CD4-positive, alpha-beta T cell treated with Interleukin-12 subunit alpha and Interleukin-12 subunit beta, for 1 hour (primary cell): ENCODE data around the gene NOC4L.
A peak's percentile ranks its signal among the peaks of the same experiment; 100 is the strongest.
"Not testable (repeated sequence)": the region's sequence is repeated elsewhere in the genome, so short reads cannot be mapped to it uniquely, and the experiment has no call there.

ENCODE experiments used
- DNase-seq: peaks from one replicate; pipeline ENCODE4 v3.0.0-alpha.2; 2020

The NOC4L gene

DNA sequence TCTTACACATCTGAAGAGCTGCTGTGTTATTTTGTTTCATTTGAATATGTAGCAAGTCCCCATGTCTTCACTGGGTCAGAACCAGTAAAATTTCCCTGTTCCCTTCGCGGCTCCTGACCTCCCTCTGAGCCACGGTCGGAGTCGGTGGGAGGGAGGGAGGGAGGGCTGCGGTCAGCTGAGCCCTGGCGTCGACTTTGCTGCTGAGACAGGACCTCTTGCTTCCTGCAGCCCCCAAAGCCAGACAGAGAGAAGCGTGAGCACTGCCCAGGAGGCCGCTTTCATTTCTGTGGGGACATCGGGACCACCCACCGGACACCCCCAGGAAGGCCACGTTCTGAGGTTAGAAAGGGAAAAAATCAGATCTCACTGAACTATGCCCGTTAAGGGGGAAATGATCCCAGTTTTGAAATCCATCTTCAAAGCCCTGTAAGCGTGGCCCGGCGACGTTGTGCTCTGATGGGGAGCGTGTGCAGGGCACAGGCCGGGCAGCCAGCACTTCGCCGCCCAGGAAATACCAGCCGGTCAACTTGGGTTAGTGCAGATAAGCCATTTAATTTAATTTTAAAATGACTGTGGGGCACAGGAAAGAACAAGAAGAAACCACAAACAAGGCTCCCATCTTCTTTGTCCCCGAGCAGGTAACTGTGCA lies 42.1 kb downstream of the NOC4L start:
- DNase-seq: no peak

DNA sequence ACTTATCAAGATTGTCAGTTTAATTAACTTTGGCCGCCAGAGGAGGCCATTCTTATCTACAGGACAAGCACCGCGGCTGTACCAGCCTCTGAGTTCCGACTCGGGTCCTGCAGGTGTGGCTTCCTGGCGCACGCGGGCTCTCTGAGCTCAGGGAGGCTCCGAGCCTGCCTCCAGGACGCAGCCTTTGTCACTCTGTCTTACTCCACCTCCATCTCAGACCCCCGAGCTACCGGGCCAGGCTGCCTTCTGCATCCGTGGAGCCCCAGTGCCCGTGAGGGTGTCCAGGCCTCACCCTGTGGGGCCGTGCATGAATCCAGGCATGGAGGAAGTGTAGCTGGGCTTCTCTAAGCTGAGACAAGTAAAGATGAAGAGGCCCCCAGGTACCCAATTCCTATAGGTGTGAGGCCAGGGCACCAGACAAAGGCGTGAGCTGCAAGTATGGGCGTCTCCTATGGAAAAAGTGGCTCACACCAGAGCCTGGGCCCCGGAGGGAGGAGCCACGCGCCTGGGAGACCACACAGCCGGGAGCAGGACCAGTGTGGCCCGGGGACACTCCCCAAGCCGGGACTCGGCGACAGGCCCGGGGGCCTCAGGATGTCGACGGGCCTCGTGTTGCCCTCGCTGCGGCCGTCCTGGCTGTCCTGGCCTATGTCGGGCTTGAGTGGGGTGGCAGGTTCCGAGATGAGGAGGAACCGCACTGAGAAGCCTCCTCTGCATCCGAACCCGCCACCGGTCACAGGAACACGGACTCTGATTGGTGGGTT lies 42.8 kb downstream of the NOC4L start:
- no peak for DNase-seq

DNA sequence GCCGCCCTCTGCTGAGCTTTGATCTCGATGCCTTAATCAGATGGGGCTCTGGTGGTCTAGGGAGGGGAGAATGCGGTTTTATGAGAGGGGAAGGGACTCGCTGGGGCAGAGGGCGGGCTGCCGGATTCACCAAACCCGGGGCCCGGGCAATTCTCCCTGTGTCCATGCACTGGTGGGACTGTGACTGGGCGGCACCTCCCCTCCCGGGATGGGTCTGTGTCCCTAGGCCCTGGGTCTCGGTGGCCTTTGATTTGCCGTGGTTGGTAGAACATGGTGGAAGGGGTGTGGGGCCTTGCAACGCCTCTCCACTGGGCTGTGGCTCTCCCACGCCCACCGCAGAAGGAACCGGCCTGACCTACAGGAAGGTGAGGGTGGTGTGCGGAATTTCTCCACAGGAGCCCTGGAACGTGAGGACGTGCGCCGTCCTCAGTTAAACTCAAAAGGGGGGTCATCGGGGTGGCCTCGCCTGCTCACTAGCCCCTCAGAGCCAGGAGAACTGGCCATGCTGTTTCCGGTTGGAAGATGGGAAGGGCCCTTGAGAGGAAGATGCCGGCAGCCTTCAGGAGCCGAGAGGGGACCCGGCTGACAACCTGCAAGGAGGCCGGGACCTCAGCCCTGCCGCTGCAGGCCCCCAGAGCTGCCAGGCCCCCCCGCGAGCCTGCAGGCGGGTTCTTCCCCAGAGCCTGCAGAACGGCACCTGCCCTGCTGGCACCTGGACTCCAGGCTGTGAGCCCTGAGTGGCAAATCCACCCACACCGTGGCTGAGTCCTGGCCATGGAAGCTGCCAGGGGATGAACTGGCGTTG lies 43.6 kb downstream of the NOC4L start:
- DNase-seq: no peak

DNA sequence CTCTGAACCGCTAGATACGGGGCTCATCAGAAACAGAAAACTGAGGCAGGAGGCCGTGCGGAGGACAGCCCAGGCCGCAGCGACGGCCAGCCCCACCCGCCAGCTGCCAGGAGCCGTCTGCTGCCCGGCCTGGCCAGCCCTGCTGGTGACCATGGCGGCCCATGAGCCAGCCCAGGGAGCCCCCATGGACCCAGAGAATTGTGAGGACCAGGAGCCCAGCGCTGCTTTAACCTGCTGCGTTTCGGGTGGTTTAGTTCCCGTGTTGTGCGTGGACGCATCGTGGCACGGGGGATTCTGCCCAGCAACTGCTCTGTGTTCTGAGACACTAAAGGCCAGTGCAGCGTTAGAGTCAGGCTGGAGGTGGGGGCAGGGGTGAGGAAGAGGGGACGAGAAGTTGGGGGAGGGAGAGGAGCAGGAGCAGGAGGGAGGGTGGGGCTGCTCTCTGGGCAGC lies 44.2 kb downstream of the NOC4L start:
- no peak for DNase-seq

DNA sequence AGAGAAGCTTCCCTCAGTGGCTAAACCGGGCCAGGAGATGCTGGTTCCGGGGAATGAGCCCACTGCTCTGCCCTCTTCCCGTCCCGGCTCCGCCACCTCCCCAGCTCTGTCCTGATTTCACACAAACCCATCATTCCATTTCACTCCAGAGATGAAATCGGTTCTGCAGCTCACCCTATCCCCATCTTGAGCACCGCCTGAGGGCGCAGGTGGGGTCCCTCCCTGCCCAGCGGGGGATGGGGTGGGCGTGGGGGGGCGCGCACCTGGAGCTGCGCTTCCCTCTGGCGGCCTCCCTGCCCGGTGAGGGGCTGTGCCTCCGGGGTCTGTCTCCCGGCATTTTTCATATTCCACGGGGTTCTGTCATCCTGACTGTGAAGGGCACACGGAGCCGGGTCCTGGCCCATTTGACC lies 44.7 kb downstream of the NOC4L start:
- DNase-seq: no peak

DNA sequence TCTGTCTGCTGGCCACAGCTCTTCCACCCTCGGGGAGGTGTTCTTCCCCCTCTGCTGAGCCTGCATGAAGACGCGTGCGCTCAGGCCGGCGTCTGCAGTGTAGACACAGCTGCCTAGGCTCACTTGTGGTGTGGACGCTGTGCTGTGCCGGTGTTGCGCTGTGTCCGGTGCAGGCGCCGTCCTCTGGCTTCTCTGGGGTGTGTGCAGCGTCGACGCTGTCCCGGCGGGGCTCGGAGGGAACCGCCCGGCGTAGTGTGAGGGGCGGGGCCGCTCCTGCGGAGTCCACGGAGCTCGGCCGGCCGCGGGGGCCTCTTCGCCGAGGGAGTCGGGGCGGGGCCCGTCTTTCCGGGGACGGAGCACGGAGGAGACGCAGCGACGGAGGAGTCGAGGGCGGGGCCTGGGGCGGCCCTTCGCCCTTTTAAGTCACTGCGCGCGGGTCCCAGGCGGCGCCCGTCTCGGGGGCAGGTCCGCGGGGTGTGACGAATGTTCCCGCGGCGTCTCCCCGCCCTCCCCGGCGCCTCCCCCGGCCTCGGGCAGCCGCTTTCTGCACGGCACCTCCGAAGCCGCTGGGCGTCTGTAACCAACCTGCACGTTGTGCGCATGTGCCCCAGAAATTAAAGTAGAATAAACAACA lies 45.2 kb downstream of the NOC4L start:
- DNase-seq: peak; percentile 97

DNA sequence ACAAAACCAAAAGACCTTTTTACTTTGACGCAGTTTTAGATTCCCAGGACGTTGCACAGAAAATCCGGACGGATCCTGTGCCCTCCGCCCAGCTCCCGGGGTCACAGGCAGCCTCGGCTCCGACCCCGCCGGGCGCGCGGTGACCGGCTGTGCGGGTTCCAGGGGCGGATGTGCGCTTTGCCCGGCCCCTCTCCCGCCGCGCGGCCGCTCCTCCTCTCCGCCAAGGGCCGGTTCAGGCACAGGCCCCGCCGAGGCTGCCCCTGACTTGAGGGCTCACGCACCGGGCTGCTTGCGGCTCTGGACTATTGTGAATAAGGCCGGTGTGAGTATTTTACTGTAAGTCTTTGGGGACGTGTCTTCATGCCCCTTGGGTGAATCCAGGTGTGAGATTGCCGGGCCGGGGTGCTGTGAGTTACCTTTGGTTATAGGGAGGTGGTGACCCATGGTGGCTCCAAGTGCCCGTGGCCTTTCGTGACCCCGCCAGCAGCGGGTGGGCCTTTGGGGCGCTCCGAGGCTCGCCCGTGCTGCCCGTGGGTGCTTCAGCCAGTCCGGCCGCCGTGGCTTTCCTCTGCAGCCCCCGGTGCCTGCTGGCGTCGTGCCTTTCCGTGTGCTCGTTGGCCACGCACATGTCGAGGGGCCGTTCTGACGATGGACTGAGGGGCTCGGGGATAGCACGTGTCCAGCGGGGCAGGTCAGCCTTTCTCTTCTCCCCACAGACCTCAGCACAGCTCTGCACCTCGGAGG lies 45.9 kb downstream of the NOC4L start:
- DNase-seq: no peak

DNA sequence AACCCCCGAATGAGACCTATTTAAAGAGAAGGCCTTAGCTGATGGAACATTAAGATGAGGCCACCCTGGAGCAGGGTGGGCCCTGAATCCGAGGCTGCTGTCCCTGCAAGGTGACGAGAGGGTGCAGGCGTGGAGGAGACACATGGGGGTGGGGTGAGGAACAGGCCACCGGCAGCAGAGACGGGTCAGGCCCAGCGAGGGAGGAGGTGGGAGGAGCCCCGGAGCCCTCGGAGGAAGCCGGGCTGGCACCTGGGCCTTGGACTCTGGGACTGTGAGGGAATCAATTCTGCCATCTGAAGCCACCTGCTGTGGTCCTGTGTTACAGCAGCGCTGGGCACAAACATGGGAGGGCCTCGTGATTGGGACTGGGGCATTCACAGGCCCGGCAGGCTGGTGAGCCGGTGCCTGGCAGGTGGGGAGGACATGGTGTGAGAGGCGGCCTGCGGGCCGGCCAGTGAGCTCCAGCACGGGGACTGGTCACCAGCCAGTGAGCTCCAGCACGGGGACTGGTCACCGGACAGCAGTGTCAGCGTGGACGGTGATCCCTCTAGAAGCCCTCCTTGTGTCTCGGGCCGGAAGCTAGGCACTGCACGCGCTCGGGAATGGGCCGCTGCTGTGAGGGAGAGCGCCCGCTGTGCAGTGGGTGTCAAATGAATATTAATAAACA lies 46.7 kb downstream of the NOC4L start:
- no peak for DNase-seq

DNA sequence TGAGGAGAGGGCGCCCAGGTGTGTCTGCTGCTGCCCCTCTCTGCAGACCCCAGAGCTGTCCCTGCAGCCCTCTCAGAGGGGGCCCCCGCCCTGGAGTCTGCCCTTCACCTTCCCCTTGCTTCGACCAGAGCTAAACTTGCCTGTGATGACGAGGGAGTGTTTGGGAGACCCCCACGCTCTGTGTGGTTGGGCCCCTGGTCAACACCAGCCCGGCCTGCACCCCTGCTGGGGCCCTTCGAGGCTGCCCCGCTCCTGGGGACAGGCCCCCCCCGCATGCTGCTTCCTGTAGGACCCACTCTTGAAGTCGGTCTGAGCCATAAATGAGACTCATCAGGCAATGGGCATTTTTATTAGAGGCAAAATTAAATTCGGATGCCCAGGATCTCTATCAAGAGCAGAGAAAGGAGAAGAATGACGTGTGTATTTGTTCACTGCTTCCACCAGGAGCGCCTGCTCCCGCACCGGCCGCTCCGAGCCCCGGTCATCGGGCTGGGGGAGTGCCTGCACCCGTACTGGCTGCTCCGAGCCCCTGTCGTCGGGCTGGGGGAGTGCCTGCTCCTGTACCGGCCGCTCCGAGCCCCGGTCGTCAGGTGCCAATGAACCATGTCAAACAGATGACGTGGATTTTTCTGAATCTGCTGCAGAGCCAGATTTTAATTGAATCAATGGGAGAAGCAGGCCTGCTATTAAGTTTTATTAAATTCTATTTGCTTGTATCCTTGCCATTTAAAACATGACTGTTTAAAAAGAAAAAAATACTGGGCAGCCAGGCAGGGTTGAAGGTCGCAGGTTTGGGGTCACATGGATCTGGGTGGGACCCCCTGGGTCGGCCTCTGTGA lies 47.7 kb downstream of the NOC4L start:
- DNase-seq: no peak

DNA sequence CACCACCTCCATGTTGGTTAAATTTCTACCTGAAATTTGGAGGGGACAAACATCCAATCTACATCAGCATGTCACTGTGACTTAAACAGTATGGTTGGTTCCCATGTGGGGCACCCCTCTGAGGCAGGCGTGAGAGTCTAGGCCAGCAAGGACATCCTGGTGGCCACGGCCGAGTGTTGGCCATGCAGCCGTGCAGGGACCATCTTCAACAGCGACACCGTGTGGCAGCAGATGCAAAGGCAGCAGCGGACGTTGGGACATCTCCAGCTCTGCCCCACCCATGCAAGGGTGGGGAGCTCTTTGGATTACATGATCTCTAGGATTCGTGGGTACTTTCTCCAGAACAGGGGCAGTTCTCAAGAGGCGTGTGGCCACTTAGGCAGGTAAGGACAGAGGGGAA lies 49.8 kb downstream of the NOC4L start:
- DNase-seq: no peak

DNA sequence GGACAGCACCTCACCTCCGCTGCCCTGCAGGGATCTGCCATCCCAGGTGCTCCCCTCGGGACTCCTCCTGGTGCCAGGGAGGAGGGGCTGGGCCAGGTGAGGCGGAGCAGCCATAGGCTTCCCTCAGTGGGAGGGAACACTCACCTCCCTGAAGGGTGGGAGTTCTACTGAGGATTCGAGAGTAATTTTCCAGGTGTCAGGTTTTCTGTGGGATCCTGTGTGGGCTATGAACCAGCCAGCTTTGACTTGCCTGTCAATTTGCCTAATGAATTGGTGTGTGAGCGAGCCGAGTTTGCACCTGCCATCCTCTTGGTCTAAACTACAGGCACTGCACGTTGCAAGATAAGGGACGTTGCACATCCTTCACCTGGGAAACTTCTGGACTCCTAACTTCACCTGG lies 50.3 kb downstream of the NOC4L start:
- no peak for DNase-seq

DNA sequence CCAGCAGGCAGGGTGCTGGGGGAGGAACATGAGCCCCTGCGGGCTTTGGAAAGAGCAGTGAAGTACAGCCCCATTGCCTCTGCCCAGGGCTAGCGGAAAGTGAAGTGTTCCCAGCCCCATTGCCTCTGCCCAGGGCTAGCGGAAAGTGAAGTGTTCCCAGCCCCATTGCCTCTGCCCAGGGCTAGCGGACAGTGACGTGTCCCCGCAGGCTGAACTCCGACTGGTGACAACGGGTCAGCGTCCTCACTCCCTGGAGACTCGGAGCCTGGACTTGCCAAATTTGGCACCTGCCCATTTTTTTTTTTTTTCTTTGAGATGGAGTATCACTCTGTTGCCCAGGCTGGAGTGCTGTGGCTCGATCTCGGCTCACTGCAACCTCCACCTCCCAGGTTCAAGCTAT lies 51.0 kb downstream of the NOC4L start:
- DNase-seq: not testable (repeated sequence)

DNA sequence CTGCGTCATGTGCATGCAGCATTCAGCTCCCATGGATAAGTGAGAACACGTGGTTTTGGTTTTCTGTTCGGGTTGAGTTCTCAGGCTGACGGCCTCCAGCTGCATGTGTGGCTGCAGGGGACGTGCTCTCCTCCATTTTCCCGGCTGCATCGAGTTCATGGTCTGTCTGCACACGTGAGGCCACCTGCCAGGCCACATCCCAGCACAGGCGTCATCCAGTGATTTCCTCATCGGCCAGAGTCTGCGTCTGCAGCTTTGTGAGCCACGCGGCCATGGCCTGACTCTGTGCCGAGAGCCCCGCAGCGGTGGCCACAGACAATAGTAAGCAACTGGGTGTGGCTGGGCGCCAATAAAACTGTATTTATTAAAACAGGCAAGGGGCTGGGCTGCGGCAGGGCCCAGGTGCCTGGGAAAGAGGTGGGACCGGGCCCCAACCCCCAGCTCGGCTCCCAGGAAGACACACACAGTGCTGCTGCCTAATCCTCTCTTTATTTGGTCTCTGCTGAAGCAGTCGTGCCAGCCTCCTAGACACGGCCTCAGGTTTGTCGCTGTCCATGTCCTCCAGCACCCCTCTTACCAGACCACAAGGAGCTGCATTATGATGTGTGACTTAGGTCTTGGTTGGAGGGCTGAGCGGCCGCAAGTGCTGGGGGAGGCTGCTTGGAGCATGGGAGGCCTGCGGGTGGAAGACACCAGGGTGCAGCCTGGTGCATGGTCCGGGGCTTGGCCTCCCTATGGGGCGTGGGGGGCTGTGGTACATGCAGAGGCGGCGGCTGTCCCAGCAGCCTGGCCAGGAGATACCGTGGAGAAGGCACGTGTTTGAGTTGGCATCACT lies 52.0 kb downstream of the NOC4L start:
- no peak for DNase-seq

DNA sequence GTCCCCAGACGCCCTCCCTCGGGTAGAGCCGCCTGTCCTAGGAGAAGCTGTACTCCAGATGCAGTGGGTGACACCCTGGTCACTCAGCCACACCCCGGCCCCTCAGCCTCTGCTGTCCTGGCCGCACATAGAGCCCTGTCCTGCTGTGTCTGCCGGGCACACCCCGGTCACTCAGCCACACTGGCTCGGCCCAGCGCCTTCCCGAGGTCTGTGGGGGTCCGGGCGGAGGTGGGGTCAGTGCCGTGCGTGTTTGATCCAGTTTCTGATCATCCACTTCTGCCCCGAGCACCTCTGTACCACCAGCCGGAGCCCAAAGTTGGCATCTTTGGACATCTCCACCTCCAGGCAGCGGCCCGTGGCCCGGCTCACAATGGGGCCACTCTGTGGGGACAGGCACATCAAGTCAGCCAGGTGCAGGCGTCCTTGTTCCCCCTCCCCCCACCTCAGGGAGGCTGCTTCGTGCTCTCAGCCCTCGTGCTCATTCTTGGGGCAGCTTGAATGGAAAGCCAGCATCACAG lies 52.7 kb downstream of the NOC4L start:
- no peak for DNase-seq

DNA sequence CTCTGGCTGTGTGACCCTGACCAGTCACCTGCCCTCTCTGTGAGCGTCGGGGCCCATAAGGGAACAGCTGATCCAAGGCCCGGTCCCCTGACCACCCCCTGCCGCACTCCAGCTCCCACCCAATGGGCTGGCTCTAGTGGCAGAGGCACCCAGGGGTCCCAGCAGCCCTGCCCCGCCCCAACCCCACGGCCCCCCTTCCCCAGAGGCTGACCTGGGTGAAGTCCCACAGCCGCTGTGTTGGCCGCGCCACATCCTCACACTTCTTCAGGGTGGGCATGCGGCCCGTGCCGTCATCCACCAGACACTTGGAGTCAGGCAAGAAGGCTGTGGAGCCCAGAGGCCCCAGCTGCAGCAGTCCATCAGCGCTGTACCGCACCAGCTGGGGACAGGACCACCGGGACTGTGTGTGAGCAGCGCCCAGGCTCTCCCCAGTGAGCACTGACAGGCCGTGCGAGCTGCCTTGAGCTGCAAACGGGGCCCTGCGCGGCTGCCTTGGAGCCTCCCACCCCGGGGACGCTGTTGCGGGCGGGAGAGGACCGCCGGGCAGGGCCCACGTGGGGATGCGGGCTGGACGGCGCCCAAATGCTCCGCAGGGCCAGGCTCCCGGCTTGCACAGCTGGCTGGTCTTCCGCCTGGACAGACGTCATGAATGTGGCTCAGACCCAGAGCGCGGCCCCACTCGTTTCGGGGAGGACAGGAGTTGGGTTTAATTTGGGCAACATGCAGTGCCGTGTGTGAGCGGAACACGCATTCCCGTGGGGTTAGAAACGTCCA lies 53.5 kb downstream of the NOC4L start:
- no peak for DNase-seq

DNA sequence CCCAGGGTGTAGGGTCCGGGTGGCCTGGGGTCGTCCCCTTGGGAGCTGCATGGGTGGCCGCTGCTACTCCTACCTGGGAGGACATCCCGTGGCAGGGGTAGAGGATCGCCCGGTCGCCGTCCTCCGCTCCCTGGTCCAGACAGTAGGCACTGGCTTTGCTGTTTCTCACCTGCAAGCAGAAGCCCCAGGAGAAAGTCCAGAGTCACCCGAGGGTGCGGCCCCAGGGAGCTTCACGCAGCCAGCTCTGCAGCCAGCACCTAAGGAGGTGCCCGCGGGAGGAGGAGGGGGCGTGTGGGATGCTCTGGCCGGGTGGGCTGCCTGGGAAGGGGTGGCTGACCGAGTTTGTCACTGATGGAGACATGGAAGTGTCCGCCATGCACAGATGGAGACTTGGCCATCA lies 54.8 kb downstream of the NOC4L start:
- DNase-seq: no peak

DNA sequence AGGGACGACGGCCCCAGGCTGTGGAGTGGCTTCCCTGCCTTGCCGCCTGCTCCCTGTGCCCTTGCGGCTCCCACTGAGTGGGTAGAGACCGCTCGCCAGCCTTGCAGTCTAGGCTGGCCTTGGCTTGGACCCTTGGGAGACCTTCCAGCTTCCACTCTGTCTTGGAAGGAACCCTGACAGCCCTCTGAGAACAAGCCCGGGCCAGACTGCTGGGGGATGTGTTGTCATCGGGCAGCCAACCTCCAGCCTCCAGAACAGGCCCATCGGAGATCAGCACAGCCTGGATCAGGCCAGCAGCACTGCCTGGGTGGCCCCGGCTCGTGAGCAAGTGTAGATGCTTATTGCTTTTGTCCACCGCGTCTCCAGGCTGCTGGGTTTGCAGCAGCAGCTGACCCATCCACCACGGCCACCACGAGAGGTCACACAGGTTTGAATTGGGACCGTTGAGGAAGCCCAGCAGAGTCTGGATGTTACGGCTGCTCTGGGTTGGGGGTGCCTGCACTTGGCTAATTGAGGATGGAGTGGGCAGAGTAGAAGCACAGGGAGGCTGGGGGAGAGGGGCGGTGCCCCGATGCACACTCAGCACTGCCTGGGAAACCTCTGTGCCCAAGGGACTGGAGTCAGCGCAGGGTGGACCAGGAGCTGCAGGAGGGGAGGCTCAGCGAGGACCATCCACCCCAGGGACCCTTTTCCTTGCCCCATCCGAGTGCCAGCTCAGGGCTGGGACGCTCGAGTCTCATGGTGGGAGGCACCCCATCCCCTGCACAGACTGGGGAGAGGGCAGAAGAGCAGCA lies 55.5 kb downstream of the NOC4L start:
- DNase-seq: no peak

DNA sequence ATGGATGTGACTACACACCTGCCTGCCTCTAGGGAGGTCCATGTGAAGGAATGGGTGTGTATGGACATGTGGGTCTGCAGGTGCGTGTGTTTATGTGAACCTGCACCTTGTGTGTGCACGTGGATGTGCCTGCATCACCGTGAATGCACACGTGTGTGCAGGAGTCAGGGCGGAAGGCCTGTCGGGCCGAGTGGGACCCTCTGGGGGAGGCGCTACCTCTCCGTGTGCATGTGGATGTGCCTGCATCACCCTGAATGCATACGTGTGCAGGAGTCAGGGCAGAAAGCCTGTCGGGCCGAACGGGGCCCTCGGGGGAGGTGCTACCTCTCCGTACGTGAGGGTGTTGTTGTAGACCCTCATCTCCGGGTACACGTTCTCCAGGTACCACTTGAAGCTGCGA lies 56.5 kb downstream of the NOC4L start:
- DNase-seq: no peak
